ENCODE results near the gene DPP4. TPM values are rescaled to one million over a fixed set of nuclear protein-coding genes. Genes with fewer than 3 reads are reported as not detected.

Gene DPP4
- total and polyA plus RNA-seq, 2 of the 4 experiments (the other 2 are of a cell fraction), result 13.2 to 19.0 TPM

- ATAC-seq (ENCODE audit: low read depth) (no peak), DNase-seq (no peak)
- ChIA-PET CTCF (no interaction called here), POLR2A (ENCODE audit: unreplicated experiment) (no interaction called here)
- no TSS peak for BruUV-seq (replicated peaks)
- H4K5ac ChIP-seq (ENCODE audit: low read depth, low read length), result peak overlapping the region; percentile 70
- H3K36me3 ChIP-seq (ENCODE audit: control insufficient read depth, insufficient read depth, low read length), result no peaks in the 10 kb centered on the region
- dilution Hi-C loops (cut with HindIII; ENCODE audit: low sequenced_read_pairs, unreplicated experiment), result no loop called here
- peak overlapping the region; percentile 65 for H3K9ac ChIP-seq (ENCODE audit: low read depth, low read length)
- H3K27me3 ChIP-seq (ENCODE audit: control insufficient read depth, insufficient read depth, low read length), result no peaks in the 10 kb centered on the region
- H3K4me1 ChIP-seq (ENCODE audit: control insufficient read depth, insufficient read depth, low read length), result peaks cover 24% of the 10 kb centered on the region
- H4K91ac ChIP-seq (ENCODE audit: insufficient read depth, low read depth, low read length), result peak overlapping the region; percentile 84; the same call in 1 of the 2 replicates
- H2BK5ac ChIP-seq (ENCODE audit: low read depth, low read length, poor library complexity, severe bottlenecking), result no peak overlapping the region
- peak overlapping the region; percentile 40 for H2AK5ac ChIP-seq (ENCODE audit: low read depth, low read length)
- peak overlapping the region; percentile 42; the same call in 2 of the 3 replicates for H2BK15ac ChIP-seq (ENCODE audit: low read depth, low read length)
- peak overlapping the region; percentile 82 for H2BK20ac ChIP-seq (ENCODE audit: low read depth, low read length)
- TF ChIP-seq MXI1 (IDR thresholded peaks at IDR 0.05; ENCODE audit: borderline replicate concordance, low read depth, low read length) (no peak), SMC3 (IDR thresholded peaks at IDR 0.05; ENCODE audit: low read depth, low read length) (no peak), CHD1 (IDR thresholded peaks at IDR 0.05; ENCODE audit: low read depth, low read length) (no peak), RCOR1 (IDR thresholded peaks at IDR 0.05; ENCODE audit: insufficient replicate concordance, low read length) (no peak), MAZ (IDR thresholded peaks at IDR 0.05; ENCODE audit: borderline replicate concordance, low read depth, low read length) (no peak), MAFK (IDR thresholded peaks at IDR 0.05; ENCODE audit: low read depth, low read length) (no peak), CTCF (conservative IDR thresholded peaks at IDR 0.05; ENCODE audit: low read depth, low read length) (no peak), RAD21 (IDR thresholded peaks at IDR 0.05; ENCODE audit: low read length) (no peak), RFX5 (IDR thresholded peaks at IDR 0.05; ENCODE audit: low read depth, low read length) (no peak), CEBPB (IDR thresholded peaks at IDR 0.05; ENCODE audit: low read depth, low read length) (no peak), FOS (IDR thresholded peaks at IDR 0.05; ENCODE audit: low read depth, low read length) (no peak), BHLHE40 (IDR thresholded peaks at IDR 0.05; ENCODE audit: low read depth, low read length) (no peak), POLR2A (IDR thresholded peaks at IDR 0.05; ENCODE audit: low read depth, low read length) (no peak), NFE2L2 (IDR thresholded peaks at IDR 0.05; ENCODE audit: low read depth, low read length) (no peak)
- TF ChIP-seq, protein P1, sequence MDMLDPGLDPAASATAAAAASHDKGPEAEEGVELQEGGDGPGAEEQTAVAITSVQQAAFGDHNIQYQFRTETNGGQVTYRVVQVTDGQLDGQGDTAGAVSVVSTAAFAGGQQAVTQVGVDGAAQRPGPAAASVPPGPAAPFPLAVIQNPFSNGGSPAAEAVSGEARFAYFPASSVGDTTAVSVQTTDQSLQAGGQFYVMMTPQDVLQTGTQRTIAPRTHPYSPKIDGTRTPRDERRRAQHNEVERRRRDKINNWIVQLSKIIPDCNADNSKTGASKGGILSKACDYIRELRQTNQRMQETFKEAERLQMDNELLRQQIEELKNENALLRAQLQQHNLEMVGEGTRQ (IDR thresholded peaks at IDR 0.05; ENCODE audit: low read depth, low read length), result no peak
- TF ChIP-seq, protein P2, sequence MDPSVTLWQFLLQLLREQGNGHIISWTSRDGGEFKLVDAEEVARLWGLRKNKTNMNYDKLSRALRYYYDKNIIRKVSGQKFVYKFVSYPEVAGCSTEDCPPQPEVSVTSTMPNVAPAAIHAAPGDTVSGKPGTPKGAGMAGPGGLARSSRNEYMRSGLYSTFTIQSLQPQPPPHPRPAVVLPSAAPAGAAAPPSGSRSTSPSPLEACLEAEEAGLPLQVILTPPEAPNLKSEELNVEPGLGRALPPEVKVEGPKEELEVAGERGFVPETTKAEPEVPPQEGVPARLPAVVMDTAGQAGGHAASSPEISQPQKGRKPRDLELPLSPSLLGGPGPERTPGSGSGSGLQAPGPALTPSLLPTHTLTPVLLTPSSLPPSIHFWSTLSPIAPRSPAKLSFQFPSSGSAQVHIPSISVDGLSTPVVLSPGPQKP (IDR thresholded peaks at IDR 0.05; ENCODE audit: borderline replicate concordance, low read depth, low read length), result no peak
- in situ Hi-C loops (cut with MboI; ENCODE audit: low sequenced_read_pairs), result no loop called here
- WGBS, 2 experiments (ENCODE audit: extremely low coverage in 2 of 2, insufficient read length in 1 of 2), result no CpG with 5 or more reads among the region's 2 CpGs
- intact Hi-C loops (cut with micrococcal nuclease), result loop anchor here (5.0 kb wide), 4 partner anchors 47 to 223 kb away; partner anchors contain the start of gene FAP
- no peaks in the 10 kb centered on the region for H3K79me1 ChIP-seq (ENCODE audit: low read depth in 1 of 2, low read length in 2 of 2)
- peak overlapping the region; percentile 88 for H2AFZ ChIP-seq (replicated peaks; ENCODE audit: low read length, poor library complexity)
- no peak overlapping the region for H2AK9ac ChIP-seq (replicated peaks; ENCODE audit: low read depth, low read length, poor library complexity)
- peak overlapping the region; percentile 91 for H3K23ac ChIP-seq (ENCODE audit: low read depth, low read length)
- H4K20me1 ChIP-seq (ENCODE audit: insufficient read depth, low read length), result peaks cover 3% of the 10 kb centered on the region; the same call in 1 of the 2 replicates
- H3K4ac ChIP-seq (ENCODE audit: low read depth, low read length), result peak overlapping the region; percentile 79
- H3K4me3 ChIP-seq (ENCODE audit: insufficient read depth, low read depth, low read length), result peak overlapping the region; percentile 61; the same call in 1 of the 2 replicates
- H3K56ac ChIP-seq (ENCODE audit: extremely low read depth, insufficient read depth, low read length), result no peak overlapping the region
- peak overlapping the region; percentile 45; the same call in 1 of the 2 replicates for H3K27ac ChIP-seq (ENCODE audit: insufficient read depth, low read length)
- peak overlapping the region; percentile 87 for H3K4me2 ChIP-seq (ENCODE audit: low read depth, low read length)
- H3K9me3 ChIP-seq (ENCODE audit: control insufficient read depth, insufficient read depth, low read length), result peaks cover 7% of the 10 kb centered on the region
- H3K18ac ChIP-seq (ENCODE audit: low read depth, low read length), result peak overlapping the region; percentile 62
- peak overlapping the region; percentile 77 to 89; a peak in 3 of 4 replicates for H4K8ac ChIP-seq (ENCODE audit: low read depth in 2 of 2, low read length in 2 of 2)
- peak overlapping the region; percentile 92 for H3K14ac ChIP-seq (replicated peaks; ENCODE audit: low read depth, low read length)
- peak overlapping the region; percentile 95 for H2BK120ac ChIP-seq (ENCODE audit: low read depth, low read length)
- peaks cover 4% of the 10 kb centered on the region for H3K9me1 ChIP-seq (ENCODE audit: insufficient read depth, low read length)
Observed at GRCh38 chr2:162074632-162074895, 549 bp upstream of the DPP4 start.
